GM21717 (cell line): Measurements from ENCODE around the gene GOLPH3.
"Not testable (repeated sequence)": the region's sequence is repeated elsewhere in the genome, so short reads cannot be mapped to it uniquely, and the experiment has no call there.

ENCODE experiments used
- ATAC-seq: cut with Tn5 transposase; IDR thresholded peaks from one replicate; pipeline ENCODE4 v1.9.1; 2021; ENCODE audit warnings: mild to moderate bottlenecking, moderate library complexity; ENCODE audit not compliant: unreplicated experiment

The GOLPH3 gene

GRCh38 chr5:32172186-32172911, 1.8 kb downstream of the GOLPH3 start:
- not testable (repeated sequence) for ATAC-seq

GRCh38 chr5:32170303-32171151, 3.6 kb downstream of the GOLPH3 start:
- no peak for ATAC-seq

DNA sequence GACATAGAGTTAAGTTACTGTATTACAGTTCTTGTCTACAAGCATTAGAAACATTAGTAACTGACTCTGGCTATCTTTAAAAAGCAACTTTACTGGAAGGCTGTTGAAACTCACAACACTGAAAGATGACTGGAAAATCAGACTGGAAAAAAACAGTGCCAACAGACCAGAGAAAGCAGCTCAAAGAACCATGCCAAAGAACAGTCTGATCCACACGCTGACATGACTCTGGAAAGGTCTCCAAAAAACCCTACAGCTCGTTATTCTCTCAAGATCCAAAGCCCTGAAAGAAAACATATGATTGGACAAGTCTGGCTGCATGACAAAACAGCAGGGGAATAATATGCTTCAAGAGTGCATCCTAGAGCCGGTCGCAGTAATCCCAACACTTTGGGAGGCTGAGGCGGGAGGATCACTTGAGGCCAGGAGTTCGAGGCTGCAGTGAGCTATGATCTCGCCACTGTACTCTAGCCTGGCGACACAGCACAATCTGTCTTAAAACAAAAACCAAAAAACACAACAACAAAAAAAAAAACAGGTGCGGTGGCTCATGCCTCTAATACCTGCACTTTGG, 5.6 kb downstream of the GOLPH3 start:
- no peak for ATAC-seq

DNA sequence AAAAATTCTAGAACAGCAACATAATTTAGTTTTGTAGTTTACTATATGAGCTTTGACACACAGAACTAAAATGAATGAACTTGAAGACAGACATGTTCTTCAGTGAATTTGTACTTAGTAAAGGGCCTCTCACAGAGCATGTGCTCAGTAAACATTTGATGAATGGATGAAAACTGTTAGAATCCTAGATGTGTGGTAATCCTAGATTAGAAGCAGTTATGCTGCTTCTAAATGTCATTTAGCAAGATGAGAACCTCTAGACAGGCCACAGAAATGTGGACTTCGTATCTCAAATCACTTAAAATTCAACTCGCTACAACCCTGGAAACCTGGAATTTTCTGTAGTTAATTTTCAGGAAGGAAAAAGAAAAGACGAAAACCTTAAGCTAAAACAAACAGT, 8.5 kb downstream of the GOLPH3 start:
- no peak for ATAC-seq

DNA sequence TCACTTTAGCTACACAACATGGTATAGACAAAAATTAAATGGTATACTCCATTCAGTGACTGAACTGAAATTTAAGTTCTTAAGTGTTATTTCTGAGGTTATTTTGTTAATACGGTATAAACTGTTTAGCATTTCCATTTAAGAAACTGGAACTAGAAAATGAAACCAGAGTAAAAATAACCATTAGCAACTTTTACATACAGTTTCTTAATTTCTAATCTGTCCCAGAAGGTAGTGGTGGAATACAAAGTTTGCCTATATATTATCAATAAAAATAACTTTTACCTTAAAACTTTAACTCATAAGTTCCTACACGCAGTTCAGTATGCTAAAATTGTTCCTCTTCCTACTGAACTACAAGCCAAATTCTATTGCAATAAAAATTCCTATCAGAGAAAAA, 10.3 kb downstream of the GOLPH3 start:
- ATAC-seq, result peak; percentile 64

DNA sequence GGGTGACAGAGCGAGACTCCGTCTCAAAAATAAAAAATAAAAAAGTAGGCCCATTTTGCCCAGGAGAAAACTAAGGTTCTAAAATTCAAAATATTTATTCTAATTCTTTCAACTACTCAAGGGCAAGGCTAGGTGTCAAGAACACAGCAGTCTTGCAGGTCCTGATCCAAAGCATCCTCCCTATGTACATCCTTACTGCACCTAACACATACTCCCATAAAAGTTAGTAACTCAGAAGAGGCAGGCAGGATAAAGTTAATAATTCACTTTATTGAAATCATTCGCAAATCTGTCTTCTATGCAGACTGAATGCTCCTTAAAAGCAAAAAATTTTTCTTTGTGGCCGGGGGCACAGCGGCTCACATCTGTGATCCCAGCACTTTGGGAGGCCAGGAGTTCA, 11.1 kb downstream of the GOLPH3 start:
- ATAC-seq, result no peak

DNA sequence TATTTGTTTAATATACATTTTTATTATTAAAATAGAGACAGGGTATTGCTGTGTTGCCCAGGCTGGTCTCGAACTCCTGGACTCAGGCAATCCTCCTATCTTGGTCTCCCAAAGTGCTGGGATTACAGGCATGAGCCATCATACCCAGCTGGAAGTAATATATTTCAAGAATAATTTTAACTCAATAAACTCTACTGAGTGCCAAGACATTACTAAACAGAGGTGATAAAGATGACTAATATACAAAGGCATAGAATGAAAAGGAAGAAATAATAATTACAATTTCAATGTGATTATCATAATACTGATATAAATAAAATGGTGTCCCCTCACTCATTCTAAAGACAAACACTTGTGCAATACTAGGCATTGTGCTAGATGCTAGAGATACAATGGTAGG, 13.9 kb downstream of the GOLPH3 start:
- ATAC-seq, result no peak

DNA sequence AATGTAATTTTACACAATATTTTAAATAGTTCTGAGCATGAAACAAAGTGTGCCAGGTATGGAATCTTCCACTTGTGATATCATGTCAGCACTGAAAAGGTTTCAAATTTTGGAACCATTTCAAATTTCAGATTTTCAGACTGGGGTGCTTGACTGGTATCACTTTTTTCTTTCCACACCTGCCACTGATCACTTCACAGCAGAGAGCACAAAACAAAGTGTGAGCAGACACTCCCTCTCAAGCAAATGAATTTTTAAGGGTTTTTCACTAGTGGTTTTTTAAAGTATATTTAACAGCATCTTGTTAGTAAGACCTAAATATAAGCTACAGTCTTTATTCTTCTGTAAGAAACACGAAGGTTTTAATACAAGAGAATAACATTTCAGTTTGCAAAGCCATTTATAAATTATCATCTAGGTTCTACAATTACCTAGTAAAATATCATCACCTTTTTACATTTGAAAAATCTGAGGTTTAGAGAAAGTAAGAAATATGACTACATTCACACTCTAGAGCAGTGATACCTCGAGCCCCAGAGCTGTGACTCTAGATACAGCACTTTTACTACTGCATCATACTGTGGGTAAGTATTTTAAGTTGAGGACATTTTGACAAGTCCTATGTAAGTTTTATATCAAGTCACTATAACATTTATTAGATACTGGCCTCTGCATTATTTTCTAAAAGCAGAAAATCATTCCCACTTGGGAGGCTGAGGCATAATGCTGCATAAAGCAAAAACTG, 14.6 kb downstream of the GOLPH3 start:
- ATAC-seq, result no peak

DNA sequence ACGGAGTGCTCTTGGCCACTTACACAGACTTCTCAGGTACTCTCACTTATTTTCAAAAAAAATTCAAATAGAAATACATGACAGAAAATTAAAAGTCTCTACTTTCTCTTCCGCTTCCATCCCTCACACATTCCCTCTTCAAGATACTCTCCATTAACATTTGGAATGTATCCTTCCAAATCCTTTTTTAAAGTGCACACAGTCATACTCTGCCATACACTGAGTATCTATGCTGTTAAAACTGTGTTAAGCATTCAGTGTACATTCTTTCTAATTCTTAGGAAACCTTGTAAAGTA, 15.5 kb downstream of the GOLPH3 start:
- no peak for ATAC-seq

- ATAC-seq, result no peak
Observed at GRCh38 chr5:32157078-32157477, 17.0 kb downstream of the GOLPH3 start.

DNA sequence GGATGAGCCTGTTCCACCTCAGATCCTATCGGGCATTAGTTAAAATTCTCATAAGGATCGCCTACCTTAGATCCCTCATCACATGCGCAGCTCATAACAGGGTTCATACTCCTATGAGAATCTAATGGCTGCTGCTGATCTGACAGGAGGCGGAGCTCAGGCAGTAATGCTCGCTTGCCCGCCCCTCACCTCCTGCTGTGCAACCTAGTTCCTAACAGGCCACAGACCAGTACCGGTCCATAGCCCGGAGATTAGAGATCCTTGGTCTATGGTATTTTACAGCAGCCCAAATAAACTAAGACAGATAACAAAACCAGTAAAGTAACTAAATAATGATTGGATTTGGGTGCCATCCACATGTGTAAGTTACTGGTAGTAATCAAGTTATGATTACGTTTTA, 17.5 kb downstream of the GOLPH3 start:
- ATAC-seq, result no peak

DNA sequence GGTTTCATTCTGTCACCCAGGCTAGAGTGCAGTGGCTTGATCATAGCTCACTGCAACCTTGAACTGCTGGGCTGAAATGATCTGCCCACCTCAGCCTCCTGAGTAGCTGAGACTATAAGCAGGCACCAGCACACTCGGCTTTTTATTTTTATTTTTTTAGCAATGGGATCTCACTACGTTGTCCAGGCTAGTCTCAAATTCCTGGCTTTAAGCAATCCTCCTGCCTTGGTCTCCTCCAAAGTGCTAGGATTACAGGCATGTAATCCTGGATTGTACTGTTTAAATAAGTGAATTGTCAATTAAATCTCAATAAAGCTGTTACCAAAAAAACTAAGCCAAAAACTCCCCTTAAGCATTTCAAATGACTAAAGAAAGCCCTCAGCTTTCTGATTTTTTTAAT, 18.9 kb downstream of the GOLPH3 start:
- no peak for ATAC-seq

DNA sequence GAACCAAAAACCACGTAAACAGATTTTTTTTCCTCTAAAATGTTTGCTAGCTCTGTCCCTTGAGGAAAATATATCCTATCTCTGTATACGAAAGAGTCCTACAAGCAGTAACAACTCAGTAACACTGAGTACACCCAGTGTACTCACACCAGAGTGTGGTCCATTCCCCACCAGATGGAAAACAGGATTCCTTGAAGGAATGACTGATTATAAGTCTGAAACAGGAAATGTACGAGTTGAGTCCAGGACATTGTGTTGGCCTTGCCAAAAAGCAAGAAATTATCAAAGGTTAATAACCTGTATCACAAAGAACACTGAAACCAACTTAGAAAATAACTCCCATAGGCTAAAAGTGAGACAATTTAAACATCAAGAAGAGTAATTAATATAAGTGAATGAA, 20.4 kb downstream of the GOLPH3 start:
- ATAC-seq, result no peak

DNA sequence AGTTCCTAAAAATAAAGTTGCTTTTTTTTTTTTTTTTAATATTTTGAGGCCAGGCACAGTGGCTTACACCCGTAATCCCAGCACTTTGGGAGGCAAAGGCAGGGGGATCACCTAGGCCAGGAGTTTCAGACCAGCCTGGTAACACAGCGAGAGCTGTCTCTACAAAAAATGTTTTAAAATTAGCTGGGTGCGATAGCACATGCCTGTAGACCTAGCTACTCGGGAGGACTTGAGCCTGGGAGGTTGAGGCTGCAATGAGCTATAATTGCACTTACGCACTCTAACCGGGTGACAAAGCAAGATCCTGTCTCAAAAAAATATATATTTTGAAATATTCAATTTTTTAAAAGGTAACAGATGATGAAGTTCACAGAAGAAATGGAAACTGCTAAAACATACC, 22.9 kb downstream of the GOLPH3 start:
- ATAC-seq, result no peak

- no peak for ATAC-seq
Observed at GRCh38 chr5:32150366-32150765, 23.8 kb downstream of the GOLPH3 start.

DNA sequence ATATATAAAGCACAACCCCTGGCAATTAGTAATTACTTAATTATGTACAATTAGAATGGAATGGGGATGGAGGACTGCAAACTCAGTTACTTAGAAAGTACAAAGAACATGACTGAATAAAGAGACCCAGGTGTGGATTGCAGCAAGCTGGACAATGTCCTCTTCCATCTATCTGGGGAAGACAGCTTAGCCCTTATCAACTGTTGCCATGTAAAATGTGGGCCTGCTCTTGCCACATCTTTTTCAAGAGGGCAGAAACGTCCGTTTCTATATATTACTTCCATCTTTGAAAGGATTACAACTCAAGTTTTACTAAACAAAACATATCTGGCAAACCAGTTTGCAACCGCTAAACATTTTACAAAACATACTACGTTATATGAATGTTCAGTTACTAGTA, 26.2 kb downstream of the GOLPH3 start:
- ATAC-seq, result no peak

- ATAC-seq, result no peak
Observed at GRCh38 chr5:32147236-32147635, 26.9 kb downstream of the GOLPH3 start.

GRCh38 chr5:32145378-32145777, 28.7 kb downstream of the GOLPH3 start:
- no peak for ATAC-seq

DNA sequence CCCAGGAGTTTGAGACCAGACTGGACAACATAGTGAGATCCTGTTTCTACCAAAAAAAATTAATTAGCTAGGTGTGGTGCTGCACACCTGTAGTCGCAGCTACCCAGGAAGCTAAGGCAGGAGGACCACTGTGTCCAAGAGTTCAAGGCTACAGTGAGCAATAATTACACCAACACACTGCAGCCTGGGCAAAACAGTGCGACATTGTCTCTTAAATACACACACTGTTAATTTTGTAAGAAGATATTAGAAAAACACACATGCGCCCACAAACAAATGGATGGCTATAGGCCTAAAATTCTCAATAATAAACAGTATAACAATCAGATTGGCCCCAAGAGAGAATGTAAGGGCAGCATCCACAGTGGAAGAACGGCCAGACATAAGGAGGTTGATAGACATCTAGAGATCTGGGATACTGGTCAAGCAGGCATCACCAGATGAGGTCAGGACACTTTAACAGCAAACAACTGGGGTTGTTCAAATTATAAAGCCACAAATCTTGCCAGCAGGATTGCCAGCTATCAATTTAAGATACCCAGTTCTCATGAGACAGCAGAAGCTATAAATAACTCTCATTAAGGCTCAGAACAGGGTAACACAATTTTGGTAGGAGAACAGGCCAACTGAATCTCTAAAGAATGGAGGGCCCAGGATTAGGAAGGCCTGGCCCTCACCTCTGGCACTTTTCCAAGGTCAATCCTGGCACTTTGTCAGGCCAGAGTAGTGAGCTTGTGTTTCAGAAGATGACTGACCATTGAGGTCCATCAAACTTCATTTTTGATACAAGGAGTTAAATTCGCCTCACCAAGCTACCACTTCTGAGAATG, 29.5 kb downstream of the GOLPH3 start:
- ATAC-seq, result no peak

GRCh38 chr5:32143617-32144377, 30.3 kb downstream of the GOLPH3 start:
- no peak for ATAC-seq
